H1 (cell line): ENCODE results near the gene PLXNA4. TPM values are rescaled to one million over a fixed set of nuclear protein-coding genes. Genes with fewer than 3 reads are reported as not detected.

Experiments
- BACH1 ChIP-seq: IDR thresholded peaks from 2 replicates; pipeline ENCODE4 v1.6.1; 2012; ENCODE audit warnings: low read length, improper control_type of control experiment
- CEBPB ChIP-seq: IDR thresholded peaks from 2 replicates; pipeline ENCODE4 v1.6.1; 2012; ENCODE audit warnings: low read depth, low read length
- JUND ChIP-seq: IDR thresholded peaks from 2 replicates; pipeline ENCODE4 v1.6.1; 2011; ENCODE audit warnings: mild to moderate bottlenecking, improper control_type of control experiment, low read length
- RNF2 ChIP-seq: fragments of 200-900, 300-1000 bp; sonication (generic); IDR thresholded peaks from 2 replicates; pipeline ENCODE4 v1.7.1; 2016; ENCODE audit warnings: borderline replicate concordance, low read depth, mild to moderate bottlenecking, antibody characterized with exemption, low read length; ENCODE audit not compliant: poor library complexity, severe bottlenecking; ENCODE audit errors: missing control alignments
- SIRT6 ChIP-seq: IDR thresholded peaks from one replicate; pipeline ENCODE4 v1.7.1; 2012; ENCODE audit warnings: low read length, inconsistent platforms
- SP2 ChIP-seq: IDR thresholded peaks from 2 replicates; pipeline ENCODE4 v1.6.1; 2012; ENCODE audit warnings: mild to moderate bottlenecking, low read length, inconsistent platforms
- SRF ChIP-seq: IDR thresholded peaks from 2 replicates; pipeline ENCODE4 v1.6.1; 2011; ENCODE audit warnings: mild to moderate bottlenecking, low read depth, low read length, moderate library complexity
- SUZ12 ChIP-seq: fragments of 200-600 bp; sonication (generic); IDR thresholded peaks from 2 replicates; pipeline ENCODE4 v1.6.1; 2012; ENCODE audit warnings: mild to moderate bottlenecking, inconsistent platforms, low read length, moderate library complexity, mixed read lengths
- TAF7 ChIP-seq: optimal IDR thresholded peaks from 2 replicates; pipeline ENCODE3; 2011; ENCODE audit warnings: low read depth, mild to moderate bottlenecking, inconsistent platforms, low read length, moderate library complexity, borderline replicate concordance
- polyA plus RNA-seq, 7 experiments: library from polyadenylated mRNA; depleted of rRNA in 3 of 7; stranded (reverse) in 5 of 7; unstranded in 2 of 7; fragments of >200 nt in 5 of 7; fragments of 200-250 nt in 2 of 7; gene quantifications; 1 replicate in 5 of 7; 2 replicates in 1 of 7; 4 replicates in 1 of 7; pipeline versions ENCODE4 v1.2.1 to v1.2.3, GENCODE V29; 2011 to 2013; ENCODE audit warnings: missing spikeins in 2 of 7, mixed read lengths in 2 of 7
- total RNA-seq: library from RNA; stranded (reverse); fragmentation: NEBNext Ultra II Directional; extraction: Animal tissue kit (Norgen Biotek cat#: 25700); gene quantifications from 2 replicates; pipeline ENCODE4 v1.2.1, GENCODE V29; 2021

The PLXNA4 gene
- total and polyA plus RNA-seq, 2 of the 8 experiments (the other 6 are each of a cell fraction or from before 2014, with no cell fraction given) = 0.76 to 0.79 TPM

GRCh38 chr7:132404261-132404660 is 172.0 kb downstream of the PLXNA4 start (continued):
- no peak for TF ChIP-seq SUZ12
- TF ChIP-seq CEBPB = no peak
- TF ChIP-seq JUND = no peak
- TF ChIP-seq SIRT6 = no peak
- TF ChIP-seq BACH1 = no peak
- no peak for TF ChIP-seq TAF7
- TF ChIP-seq SRF = no peak
- TF ChIP-seq RNF2 = no peak
- no peak for TF ChIP-seq SP2
- TF ChIP-seq, all 59 proteins: peak for 0
